ENCODE measurements around the gene FGD2.

The FGD2 gene

GRCh38 chr6:36970892-36971842 lies 34.3 kb upstream of the FGD2 start:
- DNase-seq (ENCODE audit: low read depth in 3 of 3), result no peak

- no peak for DNase-seq (ENCODE audit: low read depth in 3 of 3)
Observed at GRCh38 chr6:36971921-36972673, 33.4 kb upstream of the FGD2 start.

GRCh38 chr6:36973190-36973589 lies 32.3 kb upstream of the FGD2 start:
- no peak for DNase-seq (ENCODE audit: low read depth in 3 of 3)

- no peak for DNase-seq (ENCODE audit: low read depth in 3 of 3)
Observed at GRCh38 chr6:36973647-36974046, 31.8 kb upstream of the FGD2 start.

- no peak for DNase-seq (ENCODE audit: low read depth in 3 of 3)
Observed at GRCh38 chr6:36975231-36976006, 30.0 kb upstream of the FGD2 start.

DNA sequence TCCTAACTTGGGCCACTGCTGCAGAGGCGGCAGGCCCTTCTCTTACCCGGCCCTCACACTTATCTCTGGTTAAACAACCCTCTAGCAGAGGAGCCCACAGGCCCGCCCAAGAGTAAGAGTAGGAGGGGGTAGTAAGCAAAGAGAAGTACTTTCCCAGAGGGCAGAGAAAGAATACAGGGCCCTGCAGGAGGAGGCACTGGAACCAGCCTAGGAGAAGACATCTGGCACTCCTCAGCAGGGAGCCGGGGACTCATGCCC lies 29.5 kb upstream of the FGD2 start:
- DNase-seq (ENCODE audit: low read depth in 3 of 3), result no peak

DNA sequence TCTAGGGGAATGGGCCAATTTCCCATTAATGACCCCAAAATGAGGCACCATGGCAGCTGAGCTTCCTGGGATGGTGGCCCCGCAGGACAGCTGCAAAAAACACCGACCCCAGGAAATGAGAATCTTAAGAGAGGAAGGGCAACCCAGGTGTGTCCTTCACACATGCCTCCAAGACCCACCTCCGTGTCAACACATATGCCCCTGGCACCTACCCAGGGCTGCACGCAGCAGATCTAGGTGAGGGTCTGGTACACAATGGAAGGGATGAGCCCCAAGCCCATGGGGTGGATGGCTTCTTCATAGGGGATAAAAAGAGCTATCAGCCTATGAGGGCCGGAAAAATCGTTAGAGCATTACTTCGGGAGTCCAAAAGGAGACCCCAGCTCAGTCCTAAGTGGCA lies 28.9 kb upstream of the FGD2 start:
- no peak for DNase-seq (ENCODE audit: low read depth in 3 of 3)

DNA sequence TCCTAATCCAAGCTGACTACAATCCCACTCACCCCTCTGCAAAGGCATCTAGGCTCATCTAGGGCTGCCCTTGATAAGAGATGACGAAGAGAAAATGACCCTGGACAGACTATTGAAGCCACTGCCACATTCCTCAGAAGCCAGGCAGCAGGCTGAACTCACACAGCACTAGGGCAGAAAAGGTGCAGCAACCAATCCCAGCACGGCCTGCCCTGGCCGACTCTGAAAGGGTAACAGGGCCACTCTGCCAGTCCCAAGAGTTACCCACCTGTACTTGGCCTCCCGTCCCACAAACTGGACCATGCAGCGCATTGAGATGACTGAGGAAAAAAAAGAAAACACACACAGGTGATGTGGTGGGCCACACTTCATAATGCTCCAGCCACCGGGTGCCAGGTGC lies 28.5 kb upstream of the FGD2 start:
- DNase-seq (ENCODE audit: low read depth in 3 of 3), result no peak

DNA sequence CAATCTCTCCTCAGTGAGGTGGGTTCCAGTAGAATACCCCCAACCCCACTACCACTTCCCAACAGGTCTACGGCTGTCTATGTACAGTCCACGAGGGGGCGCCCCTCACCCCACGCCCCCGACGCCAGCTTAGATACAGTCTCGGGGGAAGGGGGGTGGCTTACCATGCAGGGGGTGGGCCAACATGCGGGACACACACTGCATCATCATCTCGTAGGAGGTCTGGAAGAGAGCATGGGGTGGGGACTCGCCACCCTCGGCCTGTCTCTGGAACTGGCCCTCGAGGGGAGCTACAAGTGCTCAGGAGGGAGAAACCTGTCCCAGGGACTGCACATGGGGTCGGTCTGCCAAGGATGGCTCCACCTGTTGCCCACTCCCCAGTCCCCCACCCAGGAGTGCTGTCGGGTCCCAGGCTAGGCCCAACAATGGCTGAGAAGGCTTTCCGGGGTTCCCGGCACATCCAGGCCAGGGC lies 27.9 kb upstream of the FGD2 start:
- no peak for DNase-seq (ENCODE audit: low read depth in 3 of 3)

DNA sequence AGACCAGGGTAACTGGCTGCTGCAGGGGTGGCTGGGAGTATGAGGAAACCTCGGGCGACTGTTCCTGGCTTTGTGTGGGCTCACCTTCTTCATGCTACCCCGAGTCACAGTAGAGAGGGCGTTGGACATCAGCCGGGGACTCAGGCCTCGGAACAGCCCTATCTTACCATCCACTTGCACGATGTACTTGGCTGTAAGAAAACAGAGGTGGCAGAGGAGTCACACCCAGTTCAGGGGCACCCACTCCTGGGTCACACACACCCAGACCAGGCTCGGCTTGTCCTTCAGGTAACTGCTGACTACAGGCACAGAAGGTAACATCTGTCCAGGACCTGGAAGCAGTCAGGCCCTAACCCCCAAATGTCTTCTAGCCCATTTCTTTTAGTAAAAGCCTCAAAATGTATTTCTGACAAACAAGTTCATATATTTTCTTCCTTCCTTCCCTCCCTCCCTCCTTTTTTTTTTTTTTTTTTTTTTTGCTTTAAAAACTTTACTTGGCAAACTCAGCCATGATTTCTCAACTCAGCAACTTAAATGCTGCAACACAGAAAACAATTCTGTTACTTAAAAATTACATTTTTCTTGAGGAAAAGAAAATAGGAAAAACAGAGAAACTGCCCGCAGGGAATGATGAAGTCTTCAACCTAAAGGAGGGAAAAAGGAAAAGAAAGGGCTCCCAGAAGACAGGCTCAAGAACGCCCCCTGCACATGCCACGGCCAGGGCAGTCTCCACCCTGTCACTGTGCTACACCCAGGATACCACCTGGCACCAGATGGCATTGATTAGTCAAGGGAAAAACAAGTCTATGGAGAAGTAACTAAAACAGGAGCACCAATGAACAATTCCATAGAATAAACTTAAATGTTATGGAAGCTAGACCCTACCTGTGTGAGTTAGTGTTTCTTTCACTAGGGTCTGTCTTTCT lies 26.8 kb upstream of the FGD2 start:
- DNase-seq (ENCODE audit: low read depth in 3 of 3), result no peak

DNA sequence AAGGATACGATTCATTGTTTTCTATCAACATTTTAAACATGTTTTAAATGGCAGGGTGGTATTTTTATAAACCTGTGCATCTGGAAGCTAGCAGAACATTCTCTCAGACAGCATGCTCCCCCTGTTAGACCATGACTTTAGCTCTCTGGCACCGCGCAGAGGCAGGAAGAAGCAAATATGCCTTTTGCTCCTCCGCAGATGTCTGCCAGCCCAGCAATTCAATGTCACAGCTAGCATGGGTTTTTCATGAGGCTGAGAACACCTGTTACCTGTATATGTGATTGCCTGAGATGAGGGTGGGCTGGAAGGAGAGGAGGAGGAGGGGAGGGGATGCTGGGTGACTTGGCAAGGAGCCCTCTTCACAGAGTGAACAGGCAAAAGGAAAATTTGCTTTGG lies 26.1 kb upstream of the FGD2 start:
- DNase-seq (ENCODE audit: low read depth in 3 of 3), result no peak

DNA sequence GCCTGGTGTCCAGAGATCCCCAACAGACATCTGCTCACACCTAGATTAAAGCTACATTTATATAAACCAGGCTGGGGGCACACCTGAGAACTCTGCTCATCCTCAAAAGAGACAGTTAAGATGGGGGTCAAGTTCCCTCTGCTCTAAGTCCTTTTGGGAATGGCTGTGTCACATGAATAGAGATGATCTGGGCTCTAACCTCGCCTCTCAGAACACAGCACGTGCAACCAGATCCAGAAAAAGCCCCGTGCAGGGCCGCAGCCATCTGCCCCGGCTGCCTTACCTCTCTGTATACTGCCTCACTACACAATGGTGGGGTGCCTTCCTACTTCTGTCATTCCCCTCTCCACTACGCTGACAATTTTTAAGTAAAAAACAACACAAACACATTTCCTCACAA lies 25.3 kb upstream of the FGD2 start:
- DNase-seq (ENCODE audit: low read depth in 3 of 3), result no peak

- no peak for DNase-seq (ENCODE audit: low read depth in 3 of 3)
Observed at GRCh38 chr6:36980876-36981619, 24.4 kb upstream of the FGD2 start.

DNA sequence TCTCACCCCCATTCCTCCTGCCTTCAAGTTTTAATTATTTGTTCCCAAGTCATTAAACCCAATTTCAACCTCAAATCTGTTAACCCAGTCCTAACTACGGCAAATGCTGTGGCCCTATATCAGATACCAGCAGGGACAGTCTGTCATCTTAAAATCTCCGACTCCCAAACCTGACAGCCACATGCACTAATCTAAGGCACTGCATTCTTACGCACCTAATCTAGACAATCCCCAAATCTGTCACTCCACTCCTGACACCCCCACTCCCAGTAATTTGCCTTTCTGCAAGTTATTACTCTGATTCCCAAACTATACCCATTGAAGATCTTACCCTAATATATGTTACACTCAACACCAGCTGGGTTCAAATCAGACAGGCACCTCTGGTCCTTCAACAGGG lies 21.9 kb upstream of the FGD2 start:
- DNase-seq (ENCODE audit: low read depth in 3 of 3), result no peak

DNA sequence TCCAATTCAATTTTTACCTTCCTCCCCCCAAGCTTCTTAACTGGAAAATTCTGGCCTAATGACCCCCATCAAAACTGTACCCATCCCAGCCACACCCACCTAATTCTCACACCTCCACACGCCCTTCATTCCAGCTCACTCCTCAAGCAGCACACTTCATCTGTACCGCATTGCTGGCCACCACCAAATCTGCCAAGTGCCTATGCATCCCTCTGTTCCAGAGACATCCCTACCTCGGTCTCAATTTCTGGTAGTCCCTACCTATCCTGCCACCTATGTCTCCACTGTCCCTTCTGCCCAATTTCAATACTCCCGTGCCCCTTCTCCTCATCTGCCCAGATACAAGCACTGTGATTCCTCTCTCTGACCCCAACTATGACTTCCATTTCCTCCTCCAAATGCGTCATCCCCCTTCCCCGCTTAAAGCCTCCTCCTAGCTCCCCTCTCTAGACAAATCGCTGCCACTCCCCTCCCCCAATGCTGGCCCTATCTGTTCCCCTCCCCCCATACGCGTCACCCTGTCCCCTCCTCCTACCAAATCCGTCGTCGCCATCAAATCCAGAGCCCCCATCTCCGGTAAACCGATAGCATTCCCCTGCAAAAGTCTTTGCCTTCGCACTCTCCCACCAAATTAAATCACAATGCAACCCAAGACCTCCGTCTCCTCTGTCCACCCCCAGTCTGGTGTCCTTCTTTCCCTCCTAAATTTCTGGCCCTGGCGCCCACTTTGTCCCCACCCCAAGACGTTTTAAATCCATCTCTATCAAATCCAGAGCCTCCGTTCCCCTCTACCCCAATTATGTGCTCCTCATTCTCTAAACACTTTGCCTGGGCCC lies 20.7 kb upstream of the FGD2 start:
- DNase-seq (ENCODE audit: low read depth in 3 of 3), result peak in 2 of 3 donors; percentile 55 to 74

GRCh38 chr6:36985417-36985807 lies 20.0 kb upstream of the FGD2 start:
- no peak for DNase-seq (ENCODE audit: low read depth in 3 of 3)

DNA sequence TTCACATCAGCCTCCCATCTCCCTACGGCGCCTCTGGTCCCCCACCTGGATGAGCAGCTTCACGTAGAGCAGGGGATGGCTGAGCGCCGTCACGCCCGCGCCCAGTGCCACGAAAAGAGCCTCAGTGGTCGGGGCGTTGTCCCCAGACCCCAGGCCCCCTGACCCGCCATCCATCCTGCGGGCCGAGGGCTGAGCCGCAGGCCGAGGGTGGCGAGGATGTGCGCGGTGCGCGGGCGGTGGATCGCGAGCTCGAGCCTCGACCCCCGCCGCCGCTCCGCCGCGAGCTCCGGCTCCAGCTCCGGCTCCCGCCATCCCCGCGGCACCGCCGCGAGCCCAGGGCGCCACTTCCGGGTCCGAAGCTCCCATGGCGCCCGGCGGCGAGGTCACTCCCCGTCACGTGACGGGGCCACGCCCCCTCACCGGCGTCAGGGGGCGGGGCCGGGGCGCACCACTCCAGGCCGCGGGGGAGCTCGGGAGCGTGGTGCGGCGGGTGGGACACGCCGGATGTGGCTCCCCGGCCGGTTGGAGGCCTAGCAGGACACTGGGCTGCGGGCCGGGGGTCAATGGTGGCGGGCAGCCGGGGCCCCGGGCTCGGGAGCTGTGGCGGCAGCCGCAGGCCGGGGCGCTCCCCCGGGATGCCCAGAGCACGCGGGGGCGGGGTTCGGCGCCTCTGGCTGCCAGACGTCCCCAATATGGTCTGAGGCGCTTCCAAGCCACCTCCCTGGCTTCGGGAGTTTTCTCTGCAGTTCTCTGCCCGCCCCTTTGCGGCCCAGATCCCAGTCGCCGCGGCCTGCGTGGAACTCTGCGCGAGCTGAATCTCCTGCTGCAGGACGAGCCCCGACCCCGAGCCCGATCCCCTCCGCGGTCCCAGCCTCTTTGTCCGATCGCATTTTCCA lies 19.4 kb upstream of the FGD2 start, which contains the start of gene MTCH1:
Gene MTCH1 (minus strand): TSS at position 389 of the 896 bp plus-strand sequence. CDS start 23 bp downstream, at position 366.
- DNase-seq (ENCODE audit: low read depth in 3 of 3), result peak; percentile 73 to 80 (median 80)

- no peak for DNase-seq (ENCODE audit: low read depth in 3 of 3)
Observed at GRCh38 chr6:36986704-36987047, 18.8 kb upstream of the FGD2 start.

DNA sequence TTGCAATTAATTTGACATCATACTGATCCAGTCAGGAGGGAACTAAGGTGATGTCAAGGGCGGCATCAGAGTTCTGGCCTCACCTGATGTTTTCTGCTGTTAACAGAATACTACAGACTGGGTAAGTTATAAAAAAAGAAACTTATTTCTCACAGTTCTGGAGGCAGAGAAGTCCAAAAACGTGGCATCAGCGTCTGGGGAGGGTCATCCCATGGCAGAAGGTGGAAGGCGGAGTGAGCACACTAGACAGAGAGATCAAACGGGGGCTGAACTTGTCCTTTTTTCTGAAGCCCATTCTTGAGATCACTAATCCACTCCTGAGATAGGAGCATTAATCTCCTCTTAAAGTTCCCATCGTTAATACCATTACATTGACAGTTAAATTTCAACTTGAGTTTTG lies 16.2 kb upstream of the FGD2 start:
- DNase-seq (ENCODE audit: low read depth in 3 of 3), result no peak

All from stimulated activated CD4-positive, alpha-beta T cell treated with anti-CD3 and anti-CD28 coated beads, TNF-alpha, amount 100 ng/mL, for 48 hours (primary cell).